Naive thymus-derived CD4-positive, alpha-beta T cell (primary cell): ENCODE measurements around the gene TNNI3. TPM values are rescaled to one million over a fixed set of nuclear protein-coding genes. Genes with fewer than 3 reads are reported as not detected.
"Not testable (repeated sequence)": the region's sequence is repeated elsewhere in the genome, so short reads cannot be mapped to it uniquely, and the experiment has no call there.

Source experiments
- ATAC-seq: fragments of 150-1000 bp; cut with Tn5 transposase; 2 replicates; pipeline ENCODE4 v1.10.0; 2021; ENCODE audit warnings: mild to moderate bottlenecking, moderate library complexity
- CTCF ChIA-PET: fragments of 350-600 bp; sonication (Branson Sonifier 250); formaldehyde crosslinking; loops from one replicate; lab custom pipeline; 2021; ENCODE audit warnings: antibody characterized with exemption; lab: Charles Lee
- POLR2A ChIA-PET: fragments of 350-600 bp; sonication (Branson Sonifier 250); formaldehyde crosslinking; loops from one replicate; lab custom pipeline; 2021; ENCODE audit warnings: antibody characterized with exemption, inconsistent platforms; lab: Charles Lee
- DNase-seq, 9 donors: peaks; one replicate each; pipeline versions ENCODE4 v3.0.0 to v3.0.0-alpha.2; 2020 to 2022; ENCODE audit warnings: mixed read lengths in 1 of 9
- H3K27ac ChIP-seq: one replicate; pipeline ENCODE4 v1.7.0; 2013; ENCODE audit warnings: mild to moderate bottlenecking, low read depth, low read length, moderate library complexity
- H3K27me3 ChIP-seq, 2 donors: one replicate each; pipeline ENCODE4 v1.7.0; 2013; ENCODE audit warnings: low read length in 2 of 2, mild to moderate bottlenecking in 2 of 2, moderate library complexity in 2 of 2; ENCODE audit not compliant: control insufficient read depth in 2 of 2, insufficient read depth in 2 of 2
- H3K36me3 ChIP-seq, 3 experiments: 1 replicate in 2 of 3; 2 replicates in 1 of 3; pipeline ENCODE4 v1.7.0; 2013; ENCODE audit warnings: low read length in 3 of 3, mild to moderate bottlenecking in 3 of 3, moderate library complexity in 1 of 3; ENCODE audit not compliant: insufficient read depth in 3 of 3, control insufficient read depth in 2 of 3
- H3K4me1 ChIP-seq, 2 donors: one replicate each; pipeline ENCODE4 v1.7.0; 2013; ENCODE audit warnings: low read length in 2 of 2, mild to moderate bottlenecking in 2 of 2, moderate library complexity in 1 of 2; ENCODE audit not compliant: control insufficient read depth in 2 of 2, insufficient read depth in 2 of 2
- H3K4me3 ChIP-seq: 2 replicates; pipeline ENCODE4 v1.7.0; 2013; ENCODE audit warnings: mild to moderate bottlenecking, low read length
- H3K9me3 ChIP-seq, 3 experiments: 1 replicate in 2 of 3; 2 replicates in 1 of 3; pipeline ENCODE4 v1.7.0; 2013; ENCODE audit warnings: low read length in 3 of 3; ENCODE audit not compliant: control insufficient read depth in 2 of 3
- H3K27ac Mint-ChIP-seq, 9 donors: one replicate each; pipeline ENCODE4 v1.8.0; 2020 to 2022; ENCODE audit warnings: mixed read lengths in 9 of 9, mild to moderate bottlenecking in 8 of 9, moderate library complexity in 5 of 9, inconsistent platforms in 2 of 9
- H3K27me3 Mint-ChIP-seq, 5 donors: one replicate each; pipeline ENCODE4 v1.8.0; 2021 to 2022; ENCODE audit warnings: mixed read lengths in 5 of 5, mild to moderate bottlenecking in 1 of 5
- H3K36me3 Mint-ChIP-seq, 5 donors: one replicate each; pipeline ENCODE4 v1.8.0; 2020 to 2022; ENCODE audit warnings: mixed read lengths in 5 of 5, mild to moderate bottlenecking in 3 of 5, inconsistent platforms in 1 of 5
- H3K4me1 Mint-ChIP-seq, 7 donors: one replicate each; pipeline ENCODE4 v1.8.0; 2020 to 2022; ENCODE audit warnings: mixed read lengths in 7 of 7, mild to moderate bottlenecking in 3 of 7, inconsistent platforms in 1 of 7
- H3K4me3 Mint-ChIP-seq, 10 donors: one replicate each; pipeline ENCODE4 v1.8.0; 2020 to 2022; ENCODE audit warnings: mild to moderate bottlenecking in 10 of 10, mixed read lengths in 10 of 10, moderate library complexity in 6 of 10, inconsistent platforms in 2 of 10
- H3K9me3 Mint-ChIP-seq, 11 donors: one replicate each; pipeline ENCODE4 v1.8.0; 2020 to 2022; ENCODE audit warnings: mixed read lengths in 11 of 11, mild to moderate bottlenecking in 4 of 11, inconsistent platforms in 1 of 11, moderate library complexity in 1 of 11
- intact Hi-C, 2 donors: fragments of 100-400 bp; cut with micrococcal nuclease; formaldehyde crosslinking; loops; one replicate each; pipeline ENCODE4 v1.15.1; 2023
- polyA plus RNA-seq, 2 donors: library from polyadenylated mRNA; unstranded; fragments of 300-500 nt; fragmentation: Illumina TruSeq; gene quantifications; one replicate each; pipeline ENCODE4 v1.2.3, GENCODE V29; 2021
- total RNA-seq, 6 experiments: library from RNA in 5 of 6; stranded (reverse) in 5 of 6; gene quantifications; 1 replicate in 5 of 6; 2 replicates in 1 of 6; pipeline ENCODE4 v1.2.3 and lab custom pipeline; 2021 to 2026

TNNI3 gene
- total and polyA plus RNA-seq, 7 experiments from 2014 or later = not detected

DNA sequence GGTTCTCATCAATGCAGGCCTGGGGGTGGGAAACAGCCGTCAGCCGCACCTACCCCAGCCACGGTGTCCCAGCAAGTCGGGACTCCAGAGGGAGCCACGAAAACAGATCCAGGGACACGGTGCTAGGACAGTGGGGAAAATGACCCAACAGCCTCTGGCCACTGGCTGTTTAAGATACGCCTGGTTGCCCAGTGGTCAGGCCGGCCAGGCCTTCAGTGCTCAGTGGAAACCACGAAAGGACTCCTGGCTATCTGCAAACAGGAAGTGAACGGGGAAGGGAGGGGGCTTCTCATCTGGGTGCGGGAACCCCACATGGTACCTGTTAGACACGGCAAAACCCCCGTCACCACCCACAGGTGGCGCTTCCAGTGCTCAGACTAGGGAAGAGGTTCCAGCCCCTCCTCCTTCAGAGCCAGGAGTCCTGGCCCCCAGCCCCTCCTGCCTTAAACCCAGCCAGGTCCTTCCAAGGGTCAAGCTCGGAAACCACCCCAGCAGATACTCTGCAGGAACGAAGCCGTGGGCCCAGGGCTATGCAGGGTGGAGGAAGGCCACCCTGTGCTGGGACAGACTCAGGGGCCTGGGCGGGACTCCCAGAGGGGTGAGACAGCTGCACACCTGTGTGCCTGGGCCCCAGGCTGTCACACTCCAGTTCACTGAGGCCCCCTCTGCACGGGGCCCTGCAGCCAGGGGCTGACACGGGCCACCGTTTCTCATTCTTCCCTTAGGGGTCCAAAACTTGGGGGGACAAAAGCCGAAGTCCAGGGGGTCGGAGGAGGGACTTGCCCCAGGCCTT, 44.6 kb downstream of the TNNI3 start:
- no peak overlapping the region for H3K27ac Mint-ChIP-seq
- H3K36me3 Mint-ChIP-seq = peaks cover 0 to 15% (median 9%) of the 10 kb centered on the region in 5 donors
- peaks cover 0 to 38% (median 0%) of the 10 kb centered on the region in 3 experiments for H3K36me3 ChIP-seq

DNA sequence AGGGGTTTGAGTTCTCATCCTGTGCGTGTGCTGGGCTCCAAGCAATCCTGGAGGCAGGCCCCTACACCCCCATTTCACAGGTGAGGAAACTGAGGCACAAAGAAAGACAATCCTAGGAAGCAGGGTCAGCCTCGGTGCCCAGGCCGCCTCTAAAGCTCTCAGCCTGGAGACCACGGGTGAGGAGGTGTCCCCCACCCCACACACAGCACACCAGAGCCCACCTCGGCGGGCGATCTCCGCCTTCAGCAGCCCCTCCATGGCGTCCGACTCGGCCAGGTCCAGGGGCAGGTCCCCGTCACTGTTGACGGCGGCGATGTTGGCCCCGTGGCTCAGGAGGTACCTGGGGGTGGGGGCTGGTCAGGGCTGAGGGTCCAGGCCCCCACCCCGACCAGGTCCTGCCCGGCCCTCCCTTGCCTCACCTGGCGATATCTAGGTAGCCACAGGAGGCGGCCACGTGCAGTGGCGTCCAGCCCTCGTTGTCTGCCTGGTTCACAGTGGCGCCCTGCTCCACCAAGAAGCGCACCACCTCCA, 45.2 kb downstream of the TNNI3 start:
- Mint-ChIP-seq H3K27ac (no peak overlapping the region), H3K27me3 (no peaks in the 10 kb centered on the region), H3K36me3 (peaks cover 0 to 18% (median 9%) of the 10 kb centered on the region in 5 donors), H3K4me3 (no peak overlapping the region), H3K4me1 (peaks cover 14 to 30% (median 21%) of the 10 kb centered on the region in 7 donors), H3K9me3 (peaks cover 0 to 2% (median 0%) of the 10 kb centered on the region in 11 donors)
- ATAC-seq (no peak), DNase-seq (no peak)
- intact Hi-C loops = loop anchor here in 1 of 2 donors (10.0 kb wide), 1 partner anchor 998 kb away; the partner anchor contains the start of genes PRPF31 and TFPT
- Histone ChIP-seq H3K4me1 (peaks cover 7 to 11% of the 10 kb centered on the region in 2 donors), H3K27me3 (no peaks in the 10 kb centered on the region), H3K4me3 (no peak overlapping the region), H3K9me3 (no peaks in the 10 kb centered on the region), H3K36me3 (peaks cover 0 to 38% (median 0%) of the 10 kb centered on the region in 3 experiments), H3K27ac (no peak overlapping the region)
- POLR2A ChIA-PET = no interaction called here
- CTCF ChIA-PET = no interaction called here

More for the DNA sequence above, 44.6 kb downstream of the TNNI3 start:
- H3K4me1 ChIP-seq = peaks cover 7 to 11% of the 10 kb centered on the region in 2 donors
- no peaks in the 10 kb centered on the region for H3K9me3 ChIP-seq
- H3K27ac ChIP-seq = no peak overlapping the region
- ChIA-PET POLR2A (no interaction called here), CTCF (no interaction called here)
- peak overlapping the region in 1 of 10 donors; percentile 31 for H3K4me3 Mint-ChIP-seq
- peaks cover 0 to 2% (median 0%) of the 10 kb centered on the region in 11 donors for H3K9me3 Mint-ChIP-seq
- ATAC-seq = no peak
- no peak for DNase-seq
- intact Hi-C loops = loop anchor here in 1 of 2 donors (10.0 kb wide), 1 partner anchor 998 kb away; the partner anchor contains the start of genes PRPF31 and TFPT
- H3K27me3 Mint-ChIP-seq = no peaks in the 10 kb centered on the region
- H3K4me3 ChIP-seq = no peak overlapping the region
- peaks cover 14 to 35% (median 26%) of the 10 kb centered on the region in 7 donors for H3K4me1 Mint-ChIP-seq
- no peaks in the 10 kb centered on the region for H3K27me3 ChIP-seq

DNA sequence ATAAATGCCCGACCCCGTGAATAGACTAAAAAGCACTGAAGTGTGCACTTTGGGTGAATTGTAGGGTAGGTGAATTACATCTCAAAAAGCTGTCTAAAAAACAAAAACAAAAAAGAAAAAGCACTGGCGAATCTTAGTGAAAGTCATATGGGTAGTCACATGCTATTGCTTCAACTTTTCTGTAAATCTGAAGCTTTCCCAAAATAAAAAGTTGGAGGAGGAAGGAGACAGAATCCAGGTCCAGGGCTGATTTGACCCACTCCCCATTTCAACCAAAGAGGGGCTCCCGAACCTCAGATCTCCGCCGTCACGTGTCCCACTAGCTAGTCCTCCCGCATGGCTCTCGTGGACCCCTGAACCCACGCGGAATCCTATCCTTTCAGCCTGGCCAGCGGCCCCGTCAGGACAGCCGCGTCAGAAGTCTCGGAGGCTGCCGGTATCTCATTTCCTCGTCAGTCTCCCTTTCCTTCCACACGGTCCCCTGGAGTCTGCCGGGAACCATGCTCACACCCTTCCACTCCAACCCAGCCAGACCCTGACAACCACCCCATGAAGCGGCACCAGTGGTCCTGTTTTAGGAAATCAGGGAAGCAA, 46.2 kb downstream of the TNNI3 start:
- Histone ChIP-seq H3K4me1 (peaks cover 7 to 11% of the 10 kb centered on the region in 2 donors), H3K4me3 (no peak overlapping the region), H3K27ac (no peak overlapping the region), H3K27me3 (no peaks in the 10 kb centered on the region), H3K9me3 (no peaks in the 10 kb centered on the region), H3K36me3 (peaks cover 0 to 39% (median 0%) of the 10 kb centered on the region in 3 experiments)
- Mint-ChIP-seq H3K9me3 (peaks cover 0 to 2% (median 0%) of the 10 kb centered on the region in 11 donors), H3K36me3 (peaks cover 0 to 21% (median 9%) of the 10 kb centered on the region in 5 donors), H3K4me1 (peaks cover 15 to 25% (median 17%) of the 10 kb centered on the region in 7 donors), H3K27ac (peak overlapping the region in 1 of 9 donors; percentile 26), H3K27me3 (no peaks in the 10 kb centered on the region), H3K4me3 (no peak overlapping the region)
- DNase-seq (no peak), ATAC-seq (no peak)
- POLR2A ChIA-PET = no interaction called here
- CTCF ChIA-PET = no interaction called here
- intact Hi-C loops = loop anchor here in 1 of 2 donors (10.0 kb wide), 1 partner anchor 997 kb away; the partner anchor contains the start of genes PRPF31 and TFPT

- H3K4me1 ChIP-seq = no peaks in the 10 kb centered on the region
- POLR2A ChIA-PET = no interaction called here
- no peak overlapping the region for H3K4me3 Mint-ChIP-seq
Measured at GRCh38 chr19:55109527-55110291, 47.8 kb downstream of the TNNI3 start.

DNA sequence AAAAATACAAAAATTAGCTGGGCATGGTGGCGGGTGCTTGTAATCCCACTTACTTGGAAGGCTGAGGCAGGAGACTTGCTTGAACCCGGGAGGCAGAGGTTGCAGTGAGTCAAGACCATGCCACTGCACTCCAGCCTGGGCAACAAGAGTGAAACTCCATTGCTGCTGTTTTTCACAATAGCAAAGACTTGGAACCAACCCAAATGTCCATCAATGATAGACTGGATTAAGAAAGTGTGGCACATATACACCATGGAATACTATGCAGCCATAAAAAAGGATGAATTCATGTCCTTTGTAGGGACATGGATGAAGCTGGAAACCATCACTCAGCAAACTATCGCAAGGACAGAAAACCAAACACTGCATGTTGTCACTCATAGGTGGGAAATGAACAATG, 50.3 kb downstream of the TNNI3 start:
- H3K27ac ChIP-seq, POLR2A ChIA-PET, H3K4me3 ChIP-seq, DNase-seq, H3K27ac Mint-ChIP-seq, CTCF ChIA-PET, H3K27me3 ChIP-seq, ATAC-seq, H3K4me3 Mint-ChIP-seq, H3K27me3 Mint-ChIP-seq, H3K4me1 Mint-ChIP-seq, H3K9me3 Mint-ChIP-seq, H3K4me1 ChIP-seq, intact Hi-C loops, H3K9me3 ChIP-seq: not testable (repeated sequence)
- peaks cover 3 to 39% (median 25%) of the 10 kb centered on the region in 5 donors for H3K36me3 Mint-ChIP-seq
- peaks cover 0 to 46% (median 4%) of the 10 kb centered on the region in 3 experiments for H3K36me3 ChIP-seq

More at GRCh38 chr19:55109527-55110291, 47.8 kb downstream of the TNNI3 start:
- ATAC-seq (no peak), DNase-seq (no peak)
- intact Hi-C loops = loop anchor here in 1 of 2 donors (10.0 kb wide), 1 partner anchor 995 kb away; the partner anchor contains the start of genes PRPF31 and TFPT
- Mint-ChIP-seq H3K27ac (no peak overlapping the region), H3K36me3 (peaks cover 0 to 25% (median 13%) of the 10 kb centered on the region in 5 donors), H3K27me3 (no peaks in the 10 kb centered on the region), H3K4me1 (peaks cover 0 to 9% (median 3%) of the 10 kb centered on the region in 7 donors), H3K9me3 (peaks cover 0 to 2% (median 0%) of the 10 kb centered on the region in 11 donors)
- Histone ChIP-seq H3K9me3 (no peaks in the 10 kb centered on the region), H3K27ac (no peak overlapping the region), H3K36me3 (peaks cover 0 to 45% (median 0%) of the 10 kb centered on the region in 3 experiments), H3K27me3 (no peaks in the 10 kb centered on the region), H3K4me3 (no peak overlapping the region)
- CTCF ChIA-PET = no interaction called here

GRCh38 chr19:55106591-55106990, 50.9 kb downstream of the TNNI3 start:
- peaks cover 3 to 42% (median 32%) of the 10 kb centered on the region in 5 donors for H3K36me3 Mint-ChIP-seq
- no peak overlapping the region for H3K4me3 Mint-ChIP-seq
- ChIA-PET CTCF (interaction anchor here (0.6 kb wide), 1 partner anchor 706 kb away, joined by 3 read pairs; no protein-coding TSS in a partner anchor), POLR2A (no interaction called here)
- Histone ChIP-seq H3K4me1 (no peaks in the 10 kb centered on the region), H3K9me3 (no peaks in the 10 kb centered on the region), H3K27ac (no peak overlapping the region), H3K4me3 (no peak overlapping the region), H3K36me3 (peaks cover 0 to 50% (median 4%) of the 10 kb centered on the region in 3 experiments), H3K27me3 (no peaks in the 10 kb centered on the region)
- ATAC-seq = no peak
- intact Hi-C loops = no loop called here
- H3K4me1 Mint-ChIP-seq = peaks cover 0 to 6% (median 3%) of the 10 kb centered on the region in 7 donors
- no peak for DNase-seq
- H3K27ac Mint-ChIP-seq = no peak overlapping the region
- peaks cover 0 to 4% (median 0%) of the 10 kb centered on the region in 11 donors for H3K9me3 Mint-ChIP-seq
- no peaks in the 10 kb centered on the region for H3K27me3 Mint-ChIP-seq
